Adrenal gland (tissue), 12 donors: ENCODE results near the gene HERC6. TPM values are rescaled to one million over a fixed set of nuclear protein-coding genes. Genes with fewer than 3 reads are reported as not detected.

Source experiments
- DNase-seq, 7 donors: peaks; one replicate each; pipeline ENCODE4 v3.0.0-alpha.2; 2019 to 2020
- H3K27ac ChIP-seq, 5 donors: fragments of 200-600 bp; sonication (generic) in 4 of 5; 1 replicate in 3 of 5; 2 replicates in 2 of 5; pipeline versions ENCODE4 v1.5.1 to v1.8.0; 2016 to 2020; ENCODE audit warnings: mild to moderate bottlenecking in 1 of 5
- H3K27me3 ChIP-seq: fragments of 200-600 bp; 2 replicates; pipeline ENCODE4 v1.8.0; 2021
- H3K36me3 ChIP-seq, 2 donors: fragments of 200-600 bp; replicated peaks in 1 of 2; 1 replicate in 1 of 2; 2 replicates in 1 of 2; pipeline versions ENCODE4 v1.5.1 to v1.8.0; 2018 to 2022
- H3K4me1 ChIP-seq, 2 donors: fragments of 200-600 bp; replicated peaks in 1 of 2; 1 replicate in 1 of 2; 2 replicates in 1 of 2; pipeline versions ENCODE4 v1.5.1 to v1.8.0; 2018 to 2021
- H3K4me3 ChIP-seq, 4 donors: fragments of 200-600 bp; sonication (generic) in 3 of 4; one replicate each; pipeline ENCODE4 v1.5.1; 2016 to 2018
- H3K9me3 ChIP-seq, 3 donors: fragments of 200-600 bp; sonication (generic) in 1 of 3; replicated peaks in 1 of 3; 1 replicate in 2 of 3; 2 replicates in 1 of 3; pipeline versions ENCODE4 v1.5.1 to v1.8.0; 2016 to 2021
- POLR2A ChIP-seq, 2 donors: fragments of 450-650 bp; IDR thresholded peaks; one replicate each; pipeline ENCODE4 v1.6.1; 2017; ENCODE audit warnings: antibody characterized with exemption in 2 of 2, mild to moderate bottlenecking in 2 of 2, moderate library complexity in 1 of 2
- WGBS, 4 donors: extraction: QIAGEN DNeasy Blood & Tissue Kit in 2 of 4; methylation state at CpG; one replicate each; pipeline versions ENCODE4 v1.1.5 to v1.1.7; 2013 to 2017; 5-methylcytosine and 5-hydroxymethylcytosine counted together
- intact Hi-C, 2 donors: fragments of 100-400 bp; cut with DNase I; formaldehyde crosslinking; loops; one replicate each; pipeline versions ENCODE4 v1.14.1 to v1.15.0; 2022 to 2023
- polyA plus RNA-seq, 3 donors: library from polyadenylated mRNA; stranded (reverse); fragments of 200-250 nt in 2 of 3; fragments of 350-450 nt in 1 of 3; fragmentation: Illumina TruSeq in 1 of 3; extraction: RNeasy Lipid Tissue Mini Kit (QIAGEN cat#74804) in 1 of 3; gene quantifications; one replicate each; pipeline ENCODE4 v1.2.3, GENCODE V29; 2013 to 2014
- total RNA-seq, 9 donors: library from RNA; depleted of rRNA in 4 of 9; stranded (reverse); fragments of >200 nt in 4 of 9; fragments of 120-200 nt in 1 of 9; fragmentation: NEBNext Ultra II Directional in 1 of 9; extraction: Animal tissue kit (Norgen Biotek cat#: 25700) in 1 of 9; gene quantifications; one replicate each; pipeline versions ENCODE4 v1.1.0 to v1.2.4, GENCODE V29; 2013 to 2023
- TF ChIP-seq, protein P1 (sequence below), 6 experiments: fragments of 450-650 bp in 4 of 6; fragments of 200-600 bp in 2 of 6; sonication (generic) in 1 of 6; IDR thresholded peaks; 1 replicate in 5 of 6; 2 replicates in 1 of 6; pipeline versions ENCODE4 v1.5.1 to v1.8.0; 2016 to 2021; ENCODE audit warnings: antibody characterized with exemption in 6 of 6, mild to moderate bottlenecking in 2 of 6, moderate library complexity in 1 of 6
- donor health status: healthy with polysubstance abuse.
- donor health status: Bipolar disorder and iron deficiency.
- donor health status: DM: yes; HTN: yes; CAD: no.
- donor health status: DM: no; HTN: no; CAD: no.
- donor health status: DM: no; HTN: no; CAD: no.
- donor health status: DM: yes; HTN: yes; CAD: no.

The HERC6 gene
- total and polyA plus RNA-seq, 12 donors, result 3.8 to 15.9 (median 11.9) TPM

DNA sequence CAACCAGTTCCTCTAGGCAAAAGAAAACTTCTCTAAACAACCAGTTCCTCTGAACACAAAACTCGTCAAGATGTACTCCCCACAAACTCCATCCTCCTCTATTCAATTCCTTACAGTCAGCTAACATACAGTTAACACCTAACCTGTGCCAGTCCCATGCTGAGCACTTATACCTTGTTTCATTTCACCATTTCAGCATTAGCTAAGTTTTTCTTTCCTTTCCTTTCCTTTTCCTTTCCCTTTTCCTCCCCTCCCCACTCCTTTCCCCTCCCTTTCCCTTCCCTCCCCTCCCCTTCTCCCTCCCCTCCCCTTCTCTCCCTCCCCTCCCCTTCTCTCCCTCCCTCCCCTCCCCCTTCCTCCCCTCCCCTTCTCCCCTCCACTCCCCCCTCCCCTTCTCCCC, 13.1 kb downstream of the HERC6 start:
- intact Hi-C loops, result no loop called here
- 77 to 88% (median 79%) methylated on average over 1 of the region's 1 CpG for WGBS, 4 donors

DNA sequence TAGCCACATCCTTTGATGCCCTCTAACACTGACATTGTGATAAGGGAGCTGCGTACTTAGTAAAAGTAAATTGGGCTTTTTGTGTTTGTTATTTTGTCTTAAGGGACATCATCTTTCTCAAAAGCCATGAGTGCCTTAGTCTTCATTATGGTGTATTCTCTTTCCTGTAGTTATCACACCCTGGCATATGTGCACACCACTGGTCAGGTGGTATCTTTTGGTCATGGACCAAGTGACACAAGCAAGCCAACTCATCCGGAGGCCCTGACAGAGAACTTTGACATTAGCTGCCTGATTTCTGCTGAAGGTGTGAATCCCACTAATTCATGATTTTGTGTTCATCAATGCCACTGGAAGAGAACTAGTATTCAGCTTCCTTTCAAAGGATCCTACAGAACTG, 18.0 kb downstream of the HERC6 start:
- Histone ChIP-seq H3K9me3 (no peaks in the 10 kb centered on the region), H3K27me3 (no peaks in the 10 kb centered on the region), H3K4me1 (no peaks in the 10 kb centered on the region), H3K27ac (no peak overlapping the region), H3K4me3 (no peak overlapping the region), H3K36me3 (peaks cover 0 to 7% of the 10 kb centered on the region in 2 donors)
- WGBS, 4 donors, result 83 to 95% (median 90%) methylated on average over 2 of the region's 2 CpGs
- TF ChIP-seq, protein P1, sequence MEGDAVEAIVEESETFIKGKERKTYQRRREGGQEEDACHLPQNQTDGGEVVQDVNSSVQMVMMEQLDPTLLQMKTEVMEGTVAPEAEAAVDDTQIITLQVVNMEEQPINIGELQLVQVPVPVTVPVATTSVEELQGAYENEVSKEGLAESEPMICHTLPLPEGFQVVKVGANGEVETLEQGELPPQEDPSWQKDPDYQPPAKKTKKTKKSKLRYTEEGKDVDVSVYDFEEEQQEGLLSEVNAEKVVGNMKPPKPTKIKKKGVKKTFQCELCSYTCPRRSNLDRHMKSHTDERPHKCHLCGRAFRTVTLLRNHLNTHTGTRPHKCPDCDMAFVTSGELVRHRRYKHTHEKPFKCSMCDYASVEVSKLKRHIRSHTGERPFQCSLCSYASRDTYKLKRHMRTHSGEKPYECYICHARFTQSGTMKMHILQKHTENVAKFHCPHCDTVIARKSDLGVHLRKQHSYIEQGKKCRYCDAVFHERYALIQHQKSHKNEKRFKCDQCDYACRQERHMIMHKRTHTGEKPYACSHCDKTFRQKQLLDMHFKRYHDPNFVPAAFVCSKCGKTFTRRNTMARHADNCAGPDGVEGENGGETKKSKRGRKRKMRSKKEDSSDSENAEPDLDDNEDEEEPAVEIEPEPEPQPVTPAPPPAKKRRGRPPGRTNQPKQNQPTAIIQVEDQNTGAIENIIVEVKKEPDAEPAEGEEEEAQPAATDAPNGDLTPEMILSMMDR (IDR thresholded peaks at IDR 0.05), result no peak
- no peak for TF ChIP-seq POLR2A (IDR thresholded peaks at IDR 0.05)
- DNase-seq, result no peak
- intact Hi-C loops, result no loop called here

More for the DNA sequence above, 13.1 kb downstream of the HERC6 start:
- Histone ChIP-seq H3K9me3 (no peaks in the 10 kb centered on the region), H3K27ac (no peak overlapping the region), H3K4me1 (no peaks in the 10 kb centered on the region), H3K36me3 (peaks cover 0 to 1% of the 10 kb centered on the region in 2 donors), H3K27me3 (no peaks in the 10 kb centered on the region), H3K4me3 (no peak overlapping the region)
- no peak for DNase-seq
- TF ChIP-seq, protein P1 (IDR thresholded peaks at IDR 0.05), result no peak
- no peak for TF ChIP-seq POLR2A (IDR thresholded peaks at IDR 0.05)

DNA sequence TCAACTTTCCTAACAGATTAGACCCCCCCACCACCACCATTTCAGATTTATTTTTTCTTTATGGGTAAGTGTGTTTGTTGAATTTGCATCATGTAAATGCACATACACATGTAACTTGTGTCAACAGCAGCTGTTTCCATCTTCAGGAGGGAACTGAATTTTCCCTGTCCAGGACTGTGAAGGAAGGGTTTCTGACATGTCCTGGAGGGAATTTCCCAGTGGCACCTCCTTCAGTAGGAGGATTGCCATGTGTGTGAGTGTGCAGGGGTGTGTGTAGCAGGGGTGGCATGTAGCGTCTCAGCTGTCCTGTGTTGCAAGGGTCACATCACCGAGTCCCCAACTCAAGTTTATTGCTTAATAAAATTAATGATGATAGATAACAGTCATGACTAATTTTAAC, 19.7 kb downstream of the HERC6 start:
- Histone ChIP-seq H3K27me3 (no peaks in the 10 kb centered on the region), H3K4me1 (no peaks in the 10 kb centered on the region), H3K36me3 (peaks cover 0 to 7% of the 10 kb centered on the region in 2 donors), H3K9me3 (no peaks in the 10 kb centered on the region), H3K4me3 (no peak overlapping the region), H3K27ac (no peak overlapping the region)
- no peak for DNase-seq
- WGBS, 4 donors, result 59 to 75% (median 70%) methylated on average over 2 of the region's 2 CpGs
- TF ChIP-seq POLR2A (IDR thresholded peaks at IDR 0.05), result no peak
- TF ChIP-seq, protein P1 (IDR thresholded peaks at IDR 0.05), result no peak
- intact Hi-C loops, result no loop called here

DNA sequence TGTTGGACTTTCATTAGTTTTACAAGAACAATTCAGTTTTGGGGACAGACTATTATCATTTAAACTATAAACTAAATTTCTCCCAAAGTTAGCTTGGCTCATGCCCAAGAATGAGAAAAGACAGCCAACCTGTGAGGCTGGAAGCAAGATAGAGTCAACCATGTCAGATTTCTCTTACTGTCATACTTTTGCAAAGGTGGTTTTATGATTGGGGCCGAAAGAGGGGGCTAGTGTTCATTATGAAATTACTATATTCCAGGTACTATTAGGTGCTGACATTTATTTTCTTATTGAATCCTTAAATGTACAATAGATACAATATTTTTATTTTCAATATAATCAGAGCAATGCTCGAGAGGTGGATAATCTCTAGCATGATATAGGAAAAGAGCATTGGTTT, 30.6 kb downstream of the HERC6 start:
- no peak overlapping the region for H3K4me3 ChIP-seq
- WGBS, 4 donors, result 95 to 97% (median 95%) methylated on average over 2 of the region's 2 CpGs
- no peak overlapping the region for H3K27ac ChIP-seq
- no peaks in the 10 kb centered on the region for H3K27me3 ChIP-seq
- intact Hi-C loops, result no loop called here
- no peaks in the 10 kb centered on the region for H3K9me3 ChIP-seq
- TF ChIP-seq POLR2A (IDR thresholded peaks at IDR 0.05), result no peak
- TF ChIP-seq, protein P1 (IDR thresholded peaks at IDR 0.05), result no peak
- no peak for DNase-seq
- H3K36me3 ChIP-seq, result no peaks in the 10 kb centered on the region
- H3K4me1 ChIP-seq, result no peaks in the 10 kb centered on the region
